MM.1S (cell line): ENCODE data around the gene FIGN.

Source experiments
- DNase-seq: peaks from one replicate; pipeline ENCODE4 v3.0.0-alpha.2; 2015
- H2AFZ ChIP-seq: fragments of 300-600 bp; sonication (generic); 2 replicates; pipeline ENCODE4 v1.6.0; 2016; ENCODE audit warnings: antibody characterized with exemption, low read length
- H3F3A ChIP-seq: fragments of 300-600 bp; sonication (generic); 2 replicates; pipeline ENCODE4 v1.6.1; 2016; ENCODE audit warnings: mild to moderate bottlenecking, antibody characterized with exemption, low read length, moderate library complexity, mixed read lengths; ENCODE audit not compliant: insufficient read depth
- H3K27ac ChIP-seq: fragments of 300-600 bp; sonication (generic); 2 replicates; pipeline ENCODE4 v1.5.1; 2016; ENCODE audit warnings: mild to moderate bottlenecking, low read length
- H3K27me3 ChIP-seq: fragments of 300-600 bp; sonication (generic); replicated peaks from 2 replicates; pipeline ENCODE4 v1.6.0; 2016; ENCODE audit warnings: low read length; ENCODE audit not compliant: insufficient read depth
- H3K36me3 ChIP-seq: fragments of 300-600 bp; sonication (generic); replicated peaks from 2 replicates; pipeline ENCODE4 v1.6.1; 2016; ENCODE audit warnings: mild to moderate bottlenecking, low read length, mixed read lengths; ENCODE audit not compliant: insufficient read depth
- H3K4me1 ChIP-seq: fragments of 300-600 bp; sonication (generic); 2 replicates; pipeline ENCODE4 v1.6.1; 2016; ENCODE audit warnings: low read length, mixed read lengths
- H3K4me2 ChIP-seq: fragments of 300-600 bp; sonication (generic); 2 replicates; pipeline ENCODE4 v1.6.0; 2016; ENCODE audit warnings: low read depth, low read length
- H3K4me3 ChIP-seq: fragments of 300-600 bp; sonication (generic); 2 replicates; pipeline ENCODE4 v1.5.1; 2016; ENCODE audit warnings: low read length, mixed read lengths
- H3K79me2 ChIP-seq: fragments of 300-600 bp; sonication (generic); 2 replicates; pipeline ENCODE4 v1.6.1; 2016; ENCODE audit warnings: mixed run types, low read length, mixed read lengths
- H3K9ac ChIP-seq: fragments of 300-600 bp; sonication (generic); 2 replicates; pipeline ENCODE4 v1.6.1; 2016; ENCODE audit warnings: low read length, mixed read lengths
- H3K9me2 ChIP-seq: fragments of 300-600 bp; sonication (generic); replicated peaks from 2 replicates; pipeline ENCODE4 v1.6.1; 2016; ENCODE audit warnings: mild to moderate bottlenecking, low read length, mixed read lengths; ENCODE audit not compliant: insufficient read depth
- H3K9me3 ChIP-seq: fragments of 300-600 bp; sonication (generic); replicated peaks from 2 replicates; pipeline ENCODE4 v1.6.1; 2016; ENCODE audit warnings: mild to moderate bottlenecking, low read length, mixed read lengths; ENCODE audit not compliant: insufficient read depth
- H4K20me1 ChIP-seq: fragments of 300-600 bp; sonication (generic); 2 replicates; pipeline ENCODE4 v1.6.1; 2016; ENCODE audit warnings: mild to moderate bottlenecking, low read length, moderate library complexity, mixed read lengths; ENCODE audit not compliant: insufficient read depth
- CTCF ChIP-seq: fragments of 300-600 bp; sonication (generic); IDR thresholded peaks from 2 replicates; pipeline ENCODE4 v1.5.1; 2016; ENCODE audit warnings: antibody characterized with exemption, low read length, mixed read lengths
- EZH2 ChIP-seq: fragments of 300-600 bp; sonication (generic); optimal IDR thresholded peaks from 2 replicates; pipeline ENCODE3; 2017; ENCODE audit warnings: low read depth, mild to moderate bottlenecking, antibody characterized with exemption, low read length, mixed read lengths
- EZH2phosphoT487 ChIP-seq: fragments of 300-600 bp; sonication (generic); IDR thresholded peaks from 2 replicates; pipeline ENCODE4 v1.6.1; 2018; ENCODE audit warnings: antibody characterized with exemption, low read length

The FIGN gene

GRCh38 chr2:163767097-163767496 lies 31.3 kb upstream of the FIGN start:
- DNase-seq: no peak
- Histone ChIP-seq H3K9ac (no peak overlapping the region), H3K79me2 (no peaks in the 10 kb centered on the region), H3K4me3 (no peak overlapping the region), H3F3A (no peaks in the 10 kb centered on the region), H4K20me1 (no peaks in the 10 kb centered on the region), H3K9me2 (no peaks in the 10 kb centered on the region), H2AFZ (no peak overlapping the region), H3K27ac (no peak overlapping the region), H3K36me3 (no peaks in the 10 kb centered on the region), H3K9me3 (no peaks in the 10 kb centered on the region), H3K4me1 (no peaks in the 10 kb centered on the region), H3K27me3 (no peaks in the 10 kb centered on the region), H3K4me2 (no peak overlapping the region)
- TF ChIP-seq CTCF (no peak), EZH2 (no peak), EZH2phosphoT487 (no peak)

- no peak overlapping the region for H3K27ac ChIP-seq
- H3K9me3 ChIP-seq: no peaks in the 10 kb centered on the region
- no peaks in the 10 kb centered on the region for H3K79me2 ChIP-seq
- H3K9me2 ChIP-seq: no peaks in the 10 kb centered on the region
- no peak for DNase-seq
- no peak overlapping the region for H3K4me3 ChIP-seq
- no peaks in the 10 kb centered on the region for H3F3A ChIP-seq
- H3K4me2 ChIP-seq: no peak overlapping the region
- no peaks in the 10 kb centered on the region for H3K4me1 ChIP-seq
- no peaks in the 10 kb centered on the region for H4K20me1 ChIP-seq
- no peak overlapping the region for H3K9ac ChIP-seq
- no peaks in the 10 kb centered on the region for H3K36me3 ChIP-seq
- TF ChIP-seq EZH2: no peak
- no peaks in the 10 kb centered on the region for H3K27me3 ChIP-seq
- no peak overlapping the region for H2AFZ ChIP-seq
Observed at GRCh38 chr2:163764566-163764965, 28.8 kb upstream of the FIGN start.

- no peak for TF ChIP-seq EZH2
- no peak for TF ChIP-seq CTCF
- no peak for TF ChIP-seq EZH2phosphoT487
Observed at GRCh38 chr2:163759013-163759412, 23.2 kb upstream of the FIGN start.

GRCh38 chr2:163757814-163758213 lies 22.0 kb upstream of the FIGN start:
- no peak overlapping the region for H3K4me2 ChIP-seq
- no peaks in the 10 kb centered on the region for H3K9me3 ChIP-seq
- no peak for DNase-seq
- no peaks in the 10 kb centered on the region for H3K9me2 ChIP-seq
- H3K36me3 ChIP-seq: no peaks in the 10 kb centered on the region
- no peak overlapping the region for H3K9ac ChIP-seq
- TF ChIP-seq CTCF (no peak), EZH2phosphoT487 (no peak), EZH2 (no peak)
- H3F3A ChIP-seq: no peaks in the 10 kb centered on the region
- no peaks in the 10 kb centered on the region for H3K4me1 ChIP-seq
- H3K4me3 ChIP-seq: no peak overlapping the region
- no peaks in the 10 kb centered on the region for H3K79me2 ChIP-seq
- no peaks in the 10 kb centered on the region for H3K27me3 ChIP-seq
- H3K27ac ChIP-seq: no peak overlapping the region
- H2AFZ ChIP-seq: no peak overlapping the region
- no peaks in the 10 kb centered on the region for H4K20me1 ChIP-seq

More at GRCh38 chr2:163759013-163759412, 23.2 kb upstream of the FIGN start:
- no peak for DNase-seq
- H3K36me3 ChIP-seq: no peaks in the 10 kb centered on the region
- H3F3A ChIP-seq: no peaks in the 10 kb centered on the region
- H3K4me2 ChIP-seq: no peak overlapping the region
- no peak overlapping the region for H2AFZ ChIP-seq
- H3K79me2 ChIP-seq: no peaks in the 10 kb centered on the region
- no peak overlapping the region for H3K4me3 ChIP-seq
- no peaks in the 10 kb centered on the region for H3K9me3 ChIP-seq
- no peak overlapping the region for H3K9ac ChIP-seq
- no peaks in the 10 kb centered on the region for H3K27me3 ChIP-seq
- H3K27ac ChIP-seq: no peak overlapping the region
- H3K9me2 ChIP-seq: no peaks in the 10 kb centered on the region
- no peaks in the 10 kb centered on the region for H4K20me1 ChIP-seq
- H3K4me1 ChIP-seq: no peaks in the 10 kb centered on the region
